Vagina (tissue), 2 donors: Measurements from ENCODE around the gene AGMAT.
"Not testable (repeated sequence)": the region's sequence is repeated elsewhere in the genome, so short reads cannot be mapped to it uniquely, and the experiment has no call there.

ENCODE experiments used
- POLR2A ChIP-seq, 2 donors: fragments of 450-650 bp; IDR thresholded peaks; one replicate each; pipeline ENCODE4 v1.6.1; 2017; ENCODE audit warnings: antibody characterized with exemption in 2 of 2, mild to moderate bottlenecking in 2 of 2, moderate library complexity in 2 of 2
- POLR2AphosphoS5 ChIP-seq, 2 donors: sonication (generic); formaldehyde crosslinking; IDR thresholded peaks; one replicate each; pipeline ENCODE4 v1.9.0; 2017; ENCODE audit warnings: antibody characterized with exemption in 2 of 2, mild to moderate bottlenecking in 2 of 2, low read depth in 1 of 2; ENCODE audit not compliant: insufficient read depth in 1 of 2
- TF ChIP-seq, protein P1 (sequence below), 3 experiments: fragments of 450-650 bp in 2 of 3; fragments of 200-600 bp in 1 of 3; sonication (generic) in 1 of 3; IDR thresholded peaks; one replicate each; pipeline ENCODE4 v1.5.1; 2017 to 2019; ENCODE audit warnings: antibody characterized with exemption in 3 of 3, mild to moderate bottlenecking in 2 of 3, moderate library complexity in 2 of 3

DNA sequence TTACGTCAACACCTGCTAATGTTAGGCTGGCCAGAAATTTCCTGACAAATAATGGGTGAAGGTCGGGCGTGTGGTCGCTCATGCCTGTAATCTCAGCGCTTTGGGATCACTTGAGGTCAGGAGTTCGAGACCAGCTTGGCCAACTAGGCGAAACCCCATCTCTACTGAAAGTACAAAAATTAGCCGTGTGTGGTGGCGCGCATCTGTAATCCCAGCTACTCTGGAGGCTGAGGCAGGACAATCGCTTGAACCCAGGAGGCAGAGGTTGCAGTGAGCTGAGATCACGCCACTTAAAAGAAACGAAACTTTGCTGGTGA is 19.1 kb upstream of the AGMAT start:
- TF ChIP-seq POLR2AphosphoS5 (IDR thresholded peaks at IDR 0.05; ENCODE audit: insufficient read depth in 1 of 2, low read depth in 1 of 2); POLR2A (IDR thresholded peaks at IDR 0.05): not testable (repeated sequence)
- TF ChIP-seq, protein P1, sequence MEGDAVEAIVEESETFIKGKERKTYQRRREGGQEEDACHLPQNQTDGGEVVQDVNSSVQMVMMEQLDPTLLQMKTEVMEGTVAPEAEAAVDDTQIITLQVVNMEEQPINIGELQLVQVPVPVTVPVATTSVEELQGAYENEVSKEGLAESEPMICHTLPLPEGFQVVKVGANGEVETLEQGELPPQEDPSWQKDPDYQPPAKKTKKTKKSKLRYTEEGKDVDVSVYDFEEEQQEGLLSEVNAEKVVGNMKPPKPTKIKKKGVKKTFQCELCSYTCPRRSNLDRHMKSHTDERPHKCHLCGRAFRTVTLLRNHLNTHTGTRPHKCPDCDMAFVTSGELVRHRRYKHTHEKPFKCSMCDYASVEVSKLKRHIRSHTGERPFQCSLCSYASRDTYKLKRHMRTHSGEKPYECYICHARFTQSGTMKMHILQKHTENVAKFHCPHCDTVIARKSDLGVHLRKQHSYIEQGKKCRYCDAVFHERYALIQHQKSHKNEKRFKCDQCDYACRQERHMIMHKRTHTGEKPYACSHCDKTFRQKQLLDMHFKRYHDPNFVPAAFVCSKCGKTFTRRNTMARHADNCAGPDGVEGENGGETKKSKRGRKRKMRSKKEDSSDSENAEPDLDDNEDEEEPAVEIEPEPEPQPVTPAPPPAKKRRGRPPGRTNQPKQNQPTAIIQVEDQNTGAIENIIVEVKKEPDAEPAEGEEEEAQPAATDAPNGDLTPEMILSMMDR (IDR thresholded peaks at IDR 0.05): not testable (repeated sequence)
